GM12892 (cell line): Measurements from ENCODE around the gene NR3C1.

ENCODE experiments used
- POLR2A ChIP-seq: IDR thresholded peaks from 2 replicates; pipeline ENCODE4 v1.6.1; 2011; ENCODE audit warnings: low read depth, low read length, control low read depth
- POLR2AphosphoS5 ChIP-seq: IDR thresholded peaks from 2 replicates; pipeline ENCODE4 v1.6.1; 2011; ENCODE audit warnings: low read depth, low read length, control low read depth
- TAF1 ChIP-seq: IDR thresholded peaks from 2 replicates; pipeline ENCODE4 v1.6.1; 2011; ENCODE audit warnings: low read depth, mild to moderate bottlenecking, control low read depth, low read length, borderline replicate concordance

- TF ChIP-seq POLR2A (no peak), TAF1 (no peak), POLR2AphosphoS5 (no peak)
These were observed 39.4 kb downstream of the NR3C1 start for GRCh38 chr5:143364061-143364460.
